Neural progenitor cell (in vitro differentiated cells): ENCODE measurements around the gene RHD. TPM values are rescaled to one million over a fixed set of nuclear protein-coding genes. Genes with fewer than 3 reads are reported as not detected.

Experiments
- DNase-seq: peaks from one replicate; pipeline ENCODE4 v3.0.0-alpha.2; 2016; ENCODE audit warnings: low spot score
- H2AFZ ChIP-seq: fragments of 200-600 bp; sonication (generic); replicated peaks from 2 replicates; pipeline ENCODE4 v1.6.1; 2016; ENCODE audit warnings: antibody characterized with exemption
- H3F3A ChIP-seq: fragments of 200-600 bp; sonication (generic); 2 replicates; pipeline ENCODE4 v1.6.1; 2016; ENCODE audit warnings: antibody characterized with exemption, low read depth
- H3K27ac ChIP-seq: fragments of 200-600 bp; sonication (generic); 2 replicates; pipeline ENCODE4 v1.5.1; 2016; ENCODE audit warnings: mild to moderate bottlenecking
- H3K27me3 ChIP-seq: fragments of 200-600 bp; sonication (generic); 2 replicates; pipeline ENCODE4 v1.6.1; 2016; ENCODE audit warnings: mild to moderate bottlenecking, moderate library complexity
- H3K36me3 ChIP-seq: fragments of 200-600 bp; sonication (generic); 2 replicates; pipeline ENCODE4 v1.5.1; 2016
- H3K4me1 ChIP-seq: fragments of 200-600 bp; sonication (generic); 2 replicates; pipeline ENCODE4 v1.6.1; 2016; ENCODE audit warnings: mixed run types
- H3K4me2 ChIP-seq: fragments of 200-600 bp; sonication (generic); 2 replicates; pipeline ENCODE4 v1.6.1; 2016
- H3K4me3 ChIP-seq: fragments of 200-600 bp; sonication (generic); 2 replicates; pipeline ENCODE4 v1.5.1; 2016
- H3K79me2 ChIP-seq: fragments of 200-600 bp; sonication (generic); 2 replicates; pipeline ENCODE4 v1.6.1; 2016; ENCODE audit warnings: low read depth
- H3K9ac ChIP-seq: fragments of 200-600 bp; sonication (generic); 2 replicates; pipeline ENCODE4 v1.6.1; 2016
- H3K9me3 ChIP-seq: fragments of 200-600 bp; sonication (generic); 2 replicates; pipeline ENCODE4 v1.5.1; 2016; ENCODE audit warnings: low read depth
- H4K20me1 ChIP-seq: fragments of 200-600 bp; sonication (generic); 2 replicates; pipeline ENCODE4 v1.6.1; 2016; ENCODE audit warnings: low read depth
- H3K27ac Mint-ChIP-seq: 3 replicates; pipeline ENCODE4 v1.8.0; 2021; ENCODE audit warnings: mixed read lengths
- H3K27me3 Mint-ChIP-seq: 2 replicates; pipeline ENCODE4 v1.8.0; 2022; ENCODE audit warnings: low read depth, mild to moderate bottlenecking, inconsistent platforms, moderate library complexity, mixed read lengths; ENCODE audit not compliant: insufficient read depth
- H3K36me3 Mint-ChIP-seq: 3 replicates; pipeline ENCODE4 v1.8.0; 2021; ENCODE audit warnings: mixed read lengths
- H3K4me1 Mint-ChIP-seq: 3 replicates; pipeline ENCODE4 v1.8.0; 2021; ENCODE audit warnings: mixed read lengths
- H3K4me3 Mint-ChIP-seq: 3 replicates; pipeline ENCODE4 v1.8.0; 2021; ENCODE audit warnings: mild to moderate bottlenecking, moderate library complexity, mixed read lengths
- H3K9me3 Mint-ChIP-seq: 3 replicates; pipeline ENCODE4 v1.8.0; 2020; ENCODE audit warnings: mixed read lengths
- EZH2 ChIP-seq: fragments of 200-600 bp; sonication (generic); IDR thresholded peaks from 2 replicates; pipeline ENCODE4 v1.6.1; 2017; ENCODE audit warnings: antibody characterized with exemption, mild to moderate bottlenecking, moderate library complexity
- EZH2phosphoT487 ChIP-seq: fragments of 200-600 bp; sonication (generic); IDR thresholded peaks from 2 replicates; pipeline ENCODE4 v1.6.1; 2017; ENCODE audit warnings: antibody characterized with exemption
- total RNA-seq: library from RNA; depleted of rRNA; stranded (reverse); fragments of >200 nt; gene quantifications from 2 replicates; pipeline ENCODE4 v1.2.3, GENCODE V29; 2015; ENCODE audit warnings: low replicate concordance
- TF ChIP-seq, protein P1 (sequence below): fragments of 200-600 bp; sonication (generic); IDR thresholded peaks from 2 replicates; pipeline ENCODE4 v1.5.1; 2017; ENCODE audit warnings: antibody characterized with exemption, mild to moderate bottlenecking

RHD gene
- total RNA-seq, 1 donor from 2014 or later, result not detected

DNA sequence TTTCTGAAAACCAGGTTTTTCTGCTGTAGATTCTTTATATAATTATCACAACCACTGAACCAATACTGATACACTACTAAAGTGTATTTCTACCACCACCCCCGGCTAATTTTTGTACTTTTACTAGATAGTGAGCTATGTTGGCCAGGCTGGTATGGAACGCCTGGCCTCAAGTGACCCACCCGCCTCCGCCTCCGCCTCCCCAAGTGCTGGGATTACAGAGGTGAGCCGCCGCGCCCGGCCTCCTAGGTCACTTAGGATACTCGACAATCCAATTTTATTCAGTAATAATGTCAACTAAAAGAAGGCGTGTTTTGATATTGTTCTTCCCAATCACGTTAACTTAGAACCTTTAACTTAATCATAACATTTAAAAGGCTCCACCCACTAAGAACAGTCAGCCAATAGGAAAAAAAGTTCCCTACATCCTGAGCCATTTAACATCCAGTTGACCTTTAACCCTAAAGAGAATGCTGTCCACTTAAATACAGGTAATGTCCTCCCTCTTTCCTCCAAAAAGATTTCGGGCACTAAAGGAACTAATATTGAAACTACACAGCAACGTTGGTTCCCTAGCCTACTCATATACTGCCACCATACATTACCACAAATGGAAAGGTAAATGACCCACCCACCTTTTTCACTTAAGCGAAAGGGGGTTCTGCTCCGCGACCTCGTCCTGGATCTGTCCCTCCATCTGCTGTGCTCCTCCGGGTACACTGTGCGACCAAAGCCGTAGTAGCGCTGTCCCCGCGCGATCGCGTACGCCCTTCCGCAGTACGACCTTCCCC lies 26.3 kb upstream of the RHD start:
- Histone ChIP-seq H3K27me3 (no peaks in the 10 kb centered on the region), H3K9ac (peak overlapping the region; percentile 58), H2AFZ (no peak overlapping the region), H3K27ac (no peak overlapping the region), H3K9me3 (no peaks in the 10 kb centered on the region), H3F3A (peaks cover 52% of the 10 kb centered on the region), H3K4me2 (peak overlapping the region; percentile 96), H3K79me2 (peaks cover 36% of the 10 kb centered on the region), H3K4me3 (peak overlapping the region; percentile 89), H3K4me1 (no peaks in the 10 kb centered on the region), H4K20me1 (peaks cover 24% of the 10 kb centered on the region), H3K36me3 (peaks cover 12% of the 10 kb centered on the region)
- H3K27me3 Mint-ChIP-seq, result peaks cover 2% of the 10 kb centered on the region
- H3K4me1 Mint-ChIP-seq, result peaks cover 25% of the 10 kb centered on the region
- H3K9me3 Mint-ChIP-seq, result no peaks in the 10 kb centered on the region
- TF ChIP-seq, protein P1, sequence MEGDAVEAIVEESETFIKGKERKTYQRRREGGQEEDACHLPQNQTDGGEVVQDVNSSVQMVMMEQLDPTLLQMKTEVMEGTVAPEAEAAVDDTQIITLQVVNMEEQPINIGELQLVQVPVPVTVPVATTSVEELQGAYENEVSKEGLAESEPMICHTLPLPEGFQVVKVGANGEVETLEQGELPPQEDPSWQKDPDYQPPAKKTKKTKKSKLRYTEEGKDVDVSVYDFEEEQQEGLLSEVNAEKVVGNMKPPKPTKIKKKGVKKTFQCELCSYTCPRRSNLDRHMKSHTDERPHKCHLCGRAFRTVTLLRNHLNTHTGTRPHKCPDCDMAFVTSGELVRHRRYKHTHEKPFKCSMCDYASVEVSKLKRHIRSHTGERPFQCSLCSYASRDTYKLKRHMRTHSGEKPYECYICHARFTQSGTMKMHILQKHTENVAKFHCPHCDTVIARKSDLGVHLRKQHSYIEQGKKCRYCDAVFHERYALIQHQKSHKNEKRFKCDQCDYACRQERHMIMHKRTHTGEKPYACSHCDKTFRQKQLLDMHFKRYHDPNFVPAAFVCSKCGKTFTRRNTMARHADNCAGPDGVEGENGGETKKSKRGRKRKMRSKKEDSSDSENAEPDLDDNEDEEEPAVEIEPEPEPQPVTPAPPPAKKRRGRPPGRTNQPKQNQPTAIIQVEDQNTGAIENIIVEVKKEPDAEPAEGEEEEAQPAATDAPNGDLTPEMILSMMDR, result no peak
- TF ChIP-seq EZH2, result no peak
- peaks cover 10% of the 10 kb centered on the region for H3K36me3 Mint-ChIP-seq
- H3K27ac Mint-ChIP-seq, result no peak overlapping the region
- peak overlapping the region; percentile 97 for H3K4me3 Mint-ChIP-seq
- DNase-seq, result peak; percentile 31

DNA sequence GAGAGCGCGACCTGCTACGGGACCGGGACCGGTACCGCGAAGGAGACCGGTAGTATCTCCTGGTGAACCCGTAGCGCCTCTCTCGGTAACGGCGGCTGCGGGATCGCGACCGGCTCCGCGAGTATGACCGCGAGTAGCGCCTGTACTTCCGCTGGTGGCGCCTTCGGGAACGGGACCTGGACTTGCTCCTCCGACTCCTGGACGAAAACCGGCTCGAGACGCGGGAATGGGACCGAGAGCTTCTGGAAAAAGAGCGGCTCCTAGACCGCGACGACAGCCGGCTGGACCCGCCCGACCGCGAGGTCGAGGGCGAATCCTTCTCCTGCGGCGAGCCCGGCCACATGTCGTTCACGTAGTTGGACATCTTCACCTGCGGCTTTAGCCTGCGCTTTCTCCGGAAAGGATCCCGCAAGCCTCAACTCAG lies 25.7 kb upstream of the RHD start:
- Histone ChIP-seq H3K27ac (peak overlapping the region; percentile 85), H3F3A (peaks cover 47% of the 10 kb centered on the region), H3K9me3 (no peaks in the 10 kb centered on the region), H3K9ac (peak overlapping the region; percentile 58), H3K4me3 (peak overlapping the region; percentile 89), H3K4me2 (peak overlapping the region; percentile 96), H3K4me1 (no peaks in the 10 kb centered on the region), H3K36me3 (peaks cover 12% of the 10 kb centered on the region), H3K27me3 (no peaks in the 10 kb centered on the region), H3K79me2 (peaks cover 36% of the 10 kb centered on the region), H2AFZ (peak overlapping the region; percentile 6), H4K20me1 (peaks cover 24% of the 10 kb centered on the region)
- Mint-ChIP-seq H3K36me3 (peaks cover 10% of the 10 kb centered on the region), H3K4me1 (peaks cover 25% of the 10 kb centered on the region), H3K9me3 (no peaks in the 10 kb centered on the region), H3K4me3 (peak overlapping the region; percentile 97), H3K27me3 (peaks cover 3% of the 10 kb centered on the region), H3K27ac (peak overlapping the region; percentile 46)
- TF ChIP-seq EZH2phosphoT487, result no peak
- peak; percentile 33 for TF ChIP-seq EZH2
- TF ChIP-seq, protein P1, result peak; percentile 8
- peak; percentile 66 for DNase-seq

DNA sequence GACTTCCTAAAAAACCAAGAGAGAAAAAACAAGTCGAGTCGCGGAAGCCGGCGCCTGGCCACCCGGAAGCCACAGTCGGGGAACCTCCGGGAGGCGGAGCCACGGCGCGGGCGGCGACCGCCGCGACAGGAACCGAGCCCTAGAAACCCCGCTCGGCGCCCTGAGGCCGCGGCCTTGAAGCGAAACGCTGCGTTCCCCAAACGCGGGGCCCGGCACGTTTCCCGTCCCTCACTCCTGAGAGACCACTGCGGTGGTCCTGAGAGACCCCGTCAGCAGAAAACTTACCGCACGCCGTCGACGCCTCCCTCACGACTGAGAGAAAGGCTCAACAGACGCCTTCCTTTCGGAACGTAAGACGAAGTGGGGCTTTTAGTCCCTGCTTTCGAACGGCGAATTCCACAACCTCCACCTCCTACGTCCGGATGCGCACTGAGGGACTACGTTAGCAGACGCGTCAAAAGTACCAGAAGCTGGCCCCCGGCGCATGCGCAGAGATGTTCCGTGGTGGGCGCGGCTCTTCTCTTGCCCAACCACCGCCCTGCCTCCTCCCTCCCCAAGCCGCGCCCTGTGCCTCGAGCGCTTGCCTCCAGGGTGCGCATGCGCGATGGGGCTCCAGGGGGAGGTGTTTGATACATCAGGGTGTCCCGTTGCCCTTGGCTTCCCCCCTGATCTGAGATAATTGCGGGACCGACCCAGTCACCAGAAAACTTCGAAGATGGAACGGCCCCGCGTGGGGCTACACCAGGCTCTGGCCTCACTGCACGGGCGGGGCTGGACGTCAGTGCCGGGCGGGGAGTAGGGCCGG lies 25.1 kb upstream of the RHD start, which contains the start of gene RSRP1:
TSS of gene RSRP1 (minus strand) at position 431 of the 805 bp plus-strand sequence. CDS start 491 bp downstream, outside the sequence.
- H3K4me3 ChIP-seq, result peak within 1 kb of the TSS; percentile 89
- H3F3A ChIP-seq, result peaks cover 45% of the 10 kb centered on the region
- H3K27ac ChIP-seq, result peak within 1 kb of the TSS; percentile 85
- no peaks in the 10 kb centered on the region for H3K4me1 ChIP-seq
- H3K36me3 Mint-ChIP-seq, result peaks cover 11% of the 10 kb centered on the region
- peaks cover 12% of the 10 kb centered on the region for H3K36me3 ChIP-seq
- H3K27me3 Mint-ChIP-seq, result peaks cover 4% of the 10 kb centered on the region
- peaks cover 36% of the 10 kb centered on the region for H3K79me2 ChIP-seq
- H3K9me3 Mint-ChIP-seq, result no peaks in the 10 kb centered on the region
- H3K4me3 Mint-ChIP-seq, result peak within 1 kb of the TSS; percentile 97
- H2AFZ ChIP-seq, result peak within 1 kb of the TSS; percentile 59
- peak within 1 kb of the TSS; percentile 96 for H3K4me2 ChIP-seq
- peak within 1 kb of the TSS; percentile 58 for H3K9ac ChIP-seq
- H3K27ac Mint-ChIP-seq, result peak within 1 kb of the TSS; percentile 86
- H3K27me3 ChIP-seq, result no peaks in the 10 kb centered on the region
- H3K4me1 Mint-ChIP-seq, result peaks cover 25% of the 10 kb centered on the region
- peak; percentile 100 for DNase-seq
- peaks cover 24% of the 10 kb centered on the region for H4K20me1 ChIP-seq
- peak; percentile 26 for TF ChIP-seq EZH2
- TF ChIP-seq, protein P1, result no peak
- no peaks in the 10 kb centered on the region for H3K9me3 ChIP-seq
